CD8-positive, alpha-beta memory T cell (primary cell): ENCODE measurements around the gene RTN4. TPM values are rescaled to one million over a fixed set of nuclear protein-coding genes. Genes with fewer than 3 reads are reported as not detected.
"Not testable (repeated sequence)": the region's sequence is repeated elsewhere in the genome, so short reads cannot be mapped to it uniquely, and the experiment has no call there.

Experiments used
- CTCF ChIA-PET: fragments of 350-600 bp; sonication (Branson Sonifier 250); formaldehyde crosslinking; loops from one replicate; lab custom pipeline; 2021; ENCODE audit warnings: antibody characterized with exemption; lab: Charles Lee
- POLR2A ChIA-PET: fragments of 350-600 bp; sonication (Branson Sonifier 250); formaldehyde crosslinking; loops from one replicate; lab custom pipeline; 2021; ENCODE audit warnings: antibody characterized with exemption; lab: Charles Lee
- DNase-seq, 5 donors: peaks; one replicate each; pipeline versions ENCODE4 v3.0.0 to v3.0.0-alpha.2; 2020 to 2022; ENCODE audit warnings: mixed read lengths in 1 of 5
- H3K27ac ChIP-seq: one replicate; pipeline ENCODE4 v1.7.0; 2013; ENCODE audit warnings: low read depth, mild to moderate bottlenecking, low read length, moderate library complexity
- H3K27me3 ChIP-seq: 2 replicates; pipeline ENCODE4 v1.7.0; 2013; ENCODE audit warnings: low read length, mild to moderate bottlenecking; ENCODE audit not compliant: insufficient read depth, poor library complexity, severe bottlenecking
- H3K36me3 ChIP-seq: 2 replicates; pipeline ENCODE4 v1.7.0; 2013; ENCODE audit warnings: mild to moderate bottlenecking, low read length, moderate library complexity; ENCODE audit not compliant: insufficient read depth
- H3K4me1 ChIP-seq: 2 replicates; pipeline ENCODE4 v1.7.0; 2013; ENCODE audit warnings: mild to moderate bottlenecking, low read length, moderate library complexity; ENCODE audit not compliant: insufficient read depth
- H3K4me3 ChIP-seq: 2 replicates; pipeline ENCODE4 v1.7.0; 2013; ENCODE audit warnings: mild to moderate bottlenecking, low read length
- H3K9me3 ChIP-seq: 2 replicates; pipeline ENCODE4 v1.7.0; 2013; ENCODE audit warnings: mild to moderate bottlenecking, low read length
- H3K27ac Mint-ChIP-seq, 8 donors: one replicate each; pipeline ENCODE4 v1.8.0; 2020 to 2021; ENCODE audit warnings: mixed read lengths in 8 of 8, mild to moderate bottlenecking in 6 of 8, inconsistent platforms in 3 of 8, moderate library complexity in 3 of 8
- H3K27me3 Mint-ChIP-seq, 2 donors: one replicate each; pipeline ENCODE4 v1.8.0; 2020 to 2021; ENCODE audit warnings: mixed read lengths in 2 of 2, mild to moderate bottlenecking in 1 of 2, moderate library complexity in 1 of 2
- H3K36me3 Mint-ChIP-seq, 3 donors: one replicate each; pipeline ENCODE4 v1.8.0; 2020 to 2021; ENCODE audit warnings: mixed read lengths in 3 of 3, inconsistent platforms in 1 of 3, mild to moderate bottlenecking in 1 of 3
- H3K4me1 Mint-ChIP-seq, 3 donors: one replicate each; pipeline ENCODE4 v1.8.0; 2020 to 2021; ENCODE audit warnings: mixed read lengths in 3 of 3, inconsistent platforms in 1 of 3, mild to moderate bottlenecking in 1 of 3
- H3K4me3 Mint-ChIP-seq, 7 donors: one replicate each; pipeline ENCODE4 v1.8.0; 2020 to 2021; ENCODE audit warnings: mixed read lengths in 7 of 7, mild to moderate bottlenecking in 6 of 7, moderate library complexity in 4 of 7, inconsistent platforms in 2 of 7
- H3K9me3 Mint-ChIP-seq, 5 donors: one replicate each; pipeline ENCODE4 v1.8.0; 2020 to 2022; ENCODE audit warnings: mixed read lengths in 5 of 5, mild to moderate bottlenecking in 3 of 5, moderate library complexity in 2 of 5, inconsistent platforms in 1 of 5
- polyA plus RNA-seq: library from polyadenylated mRNA; unstranded; fragments of 300-500 nt; fragmentation: Illumina TruSeq; gene quantifications from one replicate; pipeline ENCODE4 v1.2.3, GENCODE V29; 2021
- total RNA-seq, 2 experiments: library from RNA; stranded (reverse); gene quantifications; one replicate each; pipeline ENCODE4 v1.2.3, GENCODE V29; 2021

The RTN4 gene
- total and polyA plus RNA-seq, 3 experiments from 2014 or later = 100 to 110 (median 105) TPM

- POLR2A ChIA-PET = interaction anchor here (0.8 kb wide), 1 partner anchor 10 kb away, joined by 3 read pairs; no protein-coding TSS in a partner anchor
- no peak for DNase-seq
- H3K4me3 Mint-ChIP-seq = no peak overlapping the region
- H3K27me3 Mint-ChIP-seq = peaks cover 0 to 5% of the 10 kb centered on the region in 2 donors
- Histone ChIP-seq H3K4me3 (no peak overlapping the region), H3K4me1 (no peaks in the 10 kb centered on the region), H3K27ac (no peak overlapping the region), H3K27me3 (no peaks in the 10 kb centered on the region), H3K36me3 (no peaks in the 10 kb centered on the region), H3K9me3 (no peaks in the 10 kb centered on the region)
- peaks cover 0 to 13% (median 5%) of the 10 kb centered on the region in 3 donors for H3K4me1 Mint-ChIP-seq
- CTCF ChIA-PET = no interaction called here
- H3K36me3 Mint-ChIP-seq = peaks cover 0 to 8% (median 1%) of the 10 kb centered on the region in 3 donors
- H3K9me3 Mint-ChIP-seq = peaks cover 0 to 9% (median 5%) of the 10 kb centered on the region in 5 donors
- peak overlapping the region in 1 of 8 donors; percentile 84 for H3K27ac Mint-ChIP-seq
Measured at GRCh38 chr2:55080204-55080738, 30.0 kb upstream of the RTN4 start.

- Mint-ChIP-seq H3K4me1 (peaks cover 0 to 13% (median 5%) of the 10 kb centered on the region in 3 donors), H3K27me3 (peaks cover 0 to 5% of the 10 kb centered on the region in 2 donors), H3K9me3 (peaks cover 0 to 9% (median 5%) of the 10 kb centered on the region in 5 donors), H3K27ac (peak overlapping the region in 1 of 8 donors; percentile 1), H3K4me3 (no peak overlapping the region), H3K36me3 (peaks cover 0 to 8% (median 1%) of the 10 kb centered on the region in 3 donors)
- no peak overlapping the region for H3K27ac ChIP-seq
- no peaks in the 10 kb centered on the region for H3K36me3 ChIP-seq
- ChIA-PET POLR2A (no interaction called here), CTCF (no interaction called here)
- H3K27me3 ChIP-seq = no peaks in the 10 kb centered on the region
- no peaks in the 10 kb centered on the region for H3K9me3 ChIP-seq
- H3K4me3 ChIP-seq = no peak overlapping the region
- no peaks in the 10 kb centered on the region for H3K4me1 ChIP-seq
- DNase-seq = no peak
Measured at GRCh38 chr2:55078956-55079355, 28.7 kb upstream of the RTN4 start.

- Mint-ChIP-seq H3K9me3 (peaks cover 0 to 9% (median 5%) of the 10 kb centered on the region in 5 donors), H3K4me1 (no peaks in the 10 kb centered on the region), H3K4me3 (no peak overlapping the region), H3K27ac (no peak overlapping the region), H3K36me3 (peaks cover 0 to 8% (median 1%) of the 10 kb centered on the region in 3 donors), H3K27me3 (peaks cover 5 to 15% of the 10 kb centered on the region in 2 donors)
- POLR2A ChIA-PET = no interaction called here
- H3K4me1 ChIP-seq = no peaks in the 10 kb centered on the region
- no peaks in the 10 kb centered on the region for H3K9me3 ChIP-seq
- CTCF ChIA-PET = no interaction called here
- H3K27ac ChIP-seq = no peak overlapping the region
- DNase-seq = no peak
- no peak overlapping the region for H3K4me3 ChIP-seq
- H3K36me3 ChIP-seq = no peaks in the 10 kb centered on the region
- H3K27me3 ChIP-seq = no peaks in the 10 kb centered on the region
Measured at GRCh38 chr2:55076721-55077120, 26.5 kb upstream of the RTN4 start.

- H3K27me3 Mint-ChIP-seq = peaks cover 5 to 15% of the 10 kb centered on the region in 2 donors
- H3K36me3 Mint-ChIP-seq, H3K27ac Mint-ChIP-seq, POLR2A ChIA-PET, H3K4me1 Mint-ChIP-seq, H3K9me3 ChIP-seq, H3K36me3 ChIP-seq, DNase-seq, CTCF ChIA-PET, H3K27me3 ChIP-seq, H3K4me3 ChIP-seq, H3K27ac ChIP-seq, H3K4me1 ChIP-seq, H3K4me3 Mint-ChIP-seq, H3K9me3 Mint-ChIP-seq: not testable (repeated sequence)
Measured at GRCh38 chr2:55076019-55076418, 25.8 kb upstream of the RTN4 start.

- no peaks in the 10 kb centered on the region for H3K4me1 ChIP-seq
- H3K36me3 ChIP-seq = no peaks in the 10 kb centered on the region
- POLR2A ChIA-PET = interaction anchor here (0.6 to 1.1 kb wide), 2 partner anchors 23 to 136 kb away, joined by 3 read pairs; partner anchors contain the start of gene RTN4
- CTCF ChIA-PET = no interaction called here
- no peak for DNase-seq
- H3K27ac Mint-ChIP-seq = no peak overlapping the region
- no peak overlapping the region for H3K4me3 ChIP-seq
- H3K4me1 Mint-ChIP-seq = no peaks in the 10 kb centered on the region
- no peak overlapping the region for H3K4me3 Mint-ChIP-seq
- no peak overlapping the region for H3K27ac ChIP-seq
- peaks cover 3 to 15% of the 10 kb centered on the region in 2 donors for H3K27me3 Mint-ChIP-seq
- no peaks in the 10 kb centered on the region for H3K9me3 ChIP-seq
- no peaks in the 10 kb centered on the region for H3K27me3 ChIP-seq
- no peaks in the 10 kb centered on the region for H3K36me3 Mint-ChIP-seq
- H3K9me3 Mint-ChIP-seq = no peaks in the 10 kb centered on the region
Measured at GRCh38 chr2:55073000-55073983, 23.0 kb upstream of the RTN4 start.

GRCh38 chr2:55063713-55064323 is 13.6 kb upstream of the RTN4 start:
- no peak overlapping the region for H3K4me3 Mint-ChIP-seq
- CTCF ChIA-PET = no interaction called here

GRCh38 chr2:55063226-55063625 is 13.0 kb upstream of the RTN4 start:
- no peak for DNase-seq
- POLR2A ChIA-PET = no interaction called here
- Mint-ChIP-seq H3K4me1 (peaks cover 0 to 3% (median 0%) of the 10 kb centered on the region in 3 donors), H3K4me3 (no peak overlapping the region), H3K36me3 (no peaks in the 10 kb centered on the region), H3K27ac (no peak overlapping the region), H3K27me3 (no peaks in the 10 kb centered on the region), H3K9me3 (no peaks in the 10 kb centered on the region)
- Histone ChIP-seq H3K27me3 (no peaks in the 10 kb centered on the region), H3K9me3 (no peaks in the 10 kb centered on the region), H3K36me3 (no peaks in the 10 kb centered on the region), H3K27ac (no peak overlapping the region), H3K4me1 (no peaks in the 10 kb centered on the region), H3K4me3 (no peak overlapping the region)
- CTCF ChIA-PET = interaction anchor here (1.4 kb wide), 1 partner anchor 14 kb away, joined by 3 read pairs; no protein-coding TSS in a partner anchor

More at GRCh38 chr2:55063713-55064323, 13.6 kb upstream of the RTN4 start:
- no peaks in the 10 kb centered on the region for H3K27me3 Mint-ChIP-seq
- H3K4me1 ChIP-seq = no peaks in the 10 kb centered on the region
- no peak overlapping the region for H3K27ac ChIP-seq
- H3K36me3 Mint-ChIP-seq = no peaks in the 10 kb centered on the region
- H3K4me3 ChIP-seq = no peak overlapping the region
- H3K36me3 ChIP-seq = no peaks in the 10 kb centered on the region
- no peaks in the 10 kb centered on the region for H3K27me3 ChIP-seq
- H3K9me3 Mint-ChIP-seq = no peaks in the 10 kb centered on the region
- H3K9me3 ChIP-seq = no peaks in the 10 kb centered on the region
- H3K4me1 Mint-ChIP-seq = peaks cover 0 to 3% (median 0%) of the 10 kb centered on the region in 3 donors
- DNase-seq = no peak
- H3K27ac Mint-ChIP-seq = no peak overlapping the region
- POLR2A ChIA-PET = no interaction called here
